GM10248 (cell line): Measurements from ENCODE around the gene BANP.
A peak's percentile ranks its signal among the peaks of the same experiment; 100 is the strongest.
"Not testable (repeated sequence)": the region's sequence is repeated elsewhere in the genome, so short reads cannot be mapped to it uniquely, and the experiment has no call there.

Experiments
- CTCF ChIA-PET: fragments of 300-600 bp; sonication (Branson Sonifier 250); formaldehyde crosslinking; extraction: SDS; loops from one replicate; lab custom pipeline; 2021; ENCODE audit warnings: antibody characterized with exemption; lab: Yijun Ruan, JAX
- POLR2A ChIA-PET: fragments of 350-650 bp; sonication (Branson Sonifier 250); formaldehyde crosslinking; extraction: SDS; loops from one replicate; lab custom pipeline; 2020; ENCODE audit warnings: antibody characterized with exemption; lab: Yijun Ruan, JAX
- DNase-seq: peaks from one replicate; pipeline ENCODE4 v3.0.0; 2012; ENCODE audit errors: extremely low spot score
- TF ChIP-seq, protein P1 (sequence below): IDR thresholded peaks from 2 replicates; pipeline ENCODE4 v1.5.1; 2012; ENCODE audit warnings: mild to moderate bottlenecking, low read depth; ENCODE audit errors: extremely low read depth, missing control alignments, control extremely low read depth

The BANP gene

DNA sequence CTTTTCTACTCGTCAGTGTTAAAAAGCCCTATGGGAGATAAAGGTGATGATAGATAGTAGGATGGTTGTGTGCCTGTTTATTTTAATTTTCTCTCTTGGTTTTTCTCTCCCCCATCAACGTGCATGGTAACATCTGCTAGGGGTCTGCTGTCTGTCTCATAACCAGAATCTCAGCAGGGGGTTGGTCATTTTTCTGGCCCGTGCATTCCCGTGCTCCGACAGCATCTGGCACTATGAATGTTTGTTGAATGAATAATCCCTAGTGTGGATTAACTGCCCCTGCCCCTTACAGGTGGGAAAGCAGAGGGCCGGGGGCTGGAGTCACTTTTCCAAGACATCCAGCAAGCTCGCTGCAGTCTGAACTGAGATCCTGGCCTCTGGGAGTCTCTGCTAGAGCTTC is 21.2 kb upstream of the BANP start:
- ChIA-PET POLR2A (no interaction called here), CTCF (interaction anchor here (1.3 to 3.2 kb wide), 2 partner anchors 15 to 151 kb away, joined by 3 to 13 read pairs; no protein-coding TSS in a partner anchor)
- TF ChIP-seq, protein P1, sequence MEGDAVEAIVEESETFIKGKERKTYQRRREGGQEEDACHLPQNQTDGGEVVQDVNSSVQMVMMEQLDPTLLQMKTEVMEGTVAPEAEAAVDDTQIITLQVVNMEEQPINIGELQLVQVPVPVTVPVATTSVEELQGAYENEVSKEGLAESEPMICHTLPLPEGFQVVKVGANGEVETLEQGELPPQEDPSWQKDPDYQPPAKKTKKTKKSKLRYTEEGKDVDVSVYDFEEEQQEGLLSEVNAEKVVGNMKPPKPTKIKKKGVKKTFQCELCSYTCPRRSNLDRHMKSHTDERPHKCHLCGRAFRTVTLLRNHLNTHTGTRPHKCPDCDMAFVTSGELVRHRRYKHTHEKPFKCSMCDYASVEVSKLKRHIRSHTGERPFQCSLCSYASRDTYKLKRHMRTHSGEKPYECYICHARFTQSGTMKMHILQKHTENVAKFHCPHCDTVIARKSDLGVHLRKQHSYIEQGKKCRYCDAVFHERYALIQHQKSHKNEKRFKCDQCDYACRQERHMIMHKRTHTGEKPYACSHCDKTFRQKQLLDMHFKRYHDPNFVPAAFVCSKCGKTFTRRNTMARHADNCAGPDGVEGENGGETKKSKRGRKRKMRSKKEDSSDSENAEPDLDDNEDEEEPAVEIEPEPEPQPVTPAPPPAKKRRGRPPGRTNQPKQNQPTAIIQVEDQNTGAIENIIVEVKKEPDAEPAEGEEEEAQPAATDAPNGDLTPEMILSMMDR, result no peak
- no peak for DNase-seq

DNA sequence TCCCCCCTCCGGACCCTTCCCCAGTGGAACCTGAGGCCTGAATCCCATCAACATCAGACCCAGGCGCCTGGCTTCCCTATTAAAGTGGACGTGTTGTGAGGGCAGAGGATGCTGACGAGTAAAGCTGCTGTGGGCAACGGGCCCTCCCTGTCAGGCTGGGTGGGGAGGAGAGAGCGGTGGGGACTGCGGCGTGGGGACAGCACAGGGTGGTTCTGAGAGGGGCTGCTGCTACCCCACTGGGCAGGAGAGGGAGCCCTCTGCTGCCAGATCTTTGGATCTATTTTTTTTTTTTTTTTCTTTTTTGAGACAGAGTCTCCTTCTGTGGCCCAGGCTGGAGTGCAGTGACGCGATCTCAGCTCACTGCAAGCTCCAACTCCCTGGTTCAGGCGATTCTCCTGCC is 20.8 kb upstream of the BANP start:
- POLR2A ChIA-PET, result interaction anchor here (0.7 kb wide), 1 partner anchor 23 kb away, joined by 5 read pairs; no protein-coding TSS in a partner anchor

DNA sequence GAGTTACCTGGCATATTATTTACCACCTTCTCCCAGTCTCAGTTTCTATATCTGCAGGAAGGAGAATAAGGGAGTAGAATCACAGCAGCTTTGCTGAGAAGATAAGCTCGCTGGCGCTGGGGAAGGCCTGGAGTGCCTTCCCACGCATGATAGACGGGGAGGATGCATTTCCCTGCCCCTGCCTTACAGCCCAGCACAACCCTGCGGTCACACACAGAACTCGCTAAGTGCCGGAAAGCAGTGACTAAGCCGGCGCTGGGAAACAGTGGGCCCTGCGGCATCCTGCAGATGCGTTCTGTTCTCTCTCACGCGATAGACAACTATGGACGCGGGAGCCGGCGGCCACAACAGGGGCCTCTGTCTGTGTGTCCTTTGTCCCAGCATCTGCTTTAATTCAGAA is 19.7 kb upstream of the BANP start:
- TF ChIP-seq, protein P1, result no peak
- ChIA-PET POLR2A (no interaction called here), CTCF (no interaction called here)
- DNase-seq, result no peak

More for the DNA sequence above, 20.8 kb upstream of the BANP start:
- CTCF ChIA-PET, result interaction anchor here (3.2 kb wide), 1 partner anchor 151 kb away, joined by 13 read pairs; no protein-coding TSS in a partner anchor
- TF ChIP-seq, protein P1, result peak; percentile 20
- no peak for DNase-seq

DNA sequence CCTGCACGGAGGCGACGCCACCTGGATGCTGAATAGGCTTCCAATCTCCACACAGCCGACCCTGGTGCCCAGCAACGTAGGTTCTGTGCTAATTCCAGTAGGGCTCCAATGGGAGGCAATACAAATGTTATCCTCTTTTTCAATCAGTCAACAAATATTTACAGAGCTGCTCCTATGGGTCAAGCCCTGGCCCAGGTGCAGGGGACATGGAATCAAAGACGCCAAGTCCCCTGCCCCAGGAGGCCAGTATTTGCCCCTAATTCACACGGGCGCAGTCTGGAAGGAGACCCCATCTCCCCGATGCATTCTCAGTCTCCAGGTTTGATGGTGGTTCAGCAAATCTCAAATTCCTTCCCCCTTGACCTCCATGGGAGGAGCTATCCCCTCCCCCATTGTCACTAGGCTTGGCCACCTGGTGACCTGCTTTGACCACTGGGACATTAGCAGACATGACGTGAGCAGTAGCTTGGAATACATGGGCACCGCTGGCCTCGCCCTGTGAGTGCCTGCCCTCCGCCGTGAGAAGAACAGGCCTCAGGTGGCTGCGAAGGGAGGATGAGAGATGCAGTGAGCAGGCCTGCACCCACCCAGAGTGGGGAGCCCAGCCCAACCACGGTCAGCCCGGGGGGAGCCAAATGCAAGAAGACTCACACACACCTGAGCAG is 18.6 kb upstream of the BANP start:
- POLR2A ChIA-PET, CTCF ChIA-PET, DNase-seq: not testable (repeated sequence)

DNA sequence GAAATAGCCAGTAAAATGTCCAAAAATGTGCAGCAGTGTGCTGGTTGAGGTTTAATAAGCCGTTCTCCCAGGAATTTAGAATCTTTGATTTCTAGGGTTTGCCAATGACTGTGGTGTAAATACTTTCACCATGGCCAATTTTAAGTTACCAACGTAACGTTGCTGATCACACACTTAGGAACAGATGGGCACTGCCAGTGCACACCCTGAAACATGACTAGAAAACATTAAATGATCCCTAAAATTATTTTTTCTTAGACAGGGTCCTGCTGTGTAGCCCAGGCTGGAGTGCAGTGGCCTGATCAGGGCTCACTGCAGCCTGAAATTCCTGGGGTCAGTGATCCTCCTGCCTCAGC is 18.1 kb upstream of the BANP start:
- CTCF ChIA-PET, result no interaction called here

DNA sequence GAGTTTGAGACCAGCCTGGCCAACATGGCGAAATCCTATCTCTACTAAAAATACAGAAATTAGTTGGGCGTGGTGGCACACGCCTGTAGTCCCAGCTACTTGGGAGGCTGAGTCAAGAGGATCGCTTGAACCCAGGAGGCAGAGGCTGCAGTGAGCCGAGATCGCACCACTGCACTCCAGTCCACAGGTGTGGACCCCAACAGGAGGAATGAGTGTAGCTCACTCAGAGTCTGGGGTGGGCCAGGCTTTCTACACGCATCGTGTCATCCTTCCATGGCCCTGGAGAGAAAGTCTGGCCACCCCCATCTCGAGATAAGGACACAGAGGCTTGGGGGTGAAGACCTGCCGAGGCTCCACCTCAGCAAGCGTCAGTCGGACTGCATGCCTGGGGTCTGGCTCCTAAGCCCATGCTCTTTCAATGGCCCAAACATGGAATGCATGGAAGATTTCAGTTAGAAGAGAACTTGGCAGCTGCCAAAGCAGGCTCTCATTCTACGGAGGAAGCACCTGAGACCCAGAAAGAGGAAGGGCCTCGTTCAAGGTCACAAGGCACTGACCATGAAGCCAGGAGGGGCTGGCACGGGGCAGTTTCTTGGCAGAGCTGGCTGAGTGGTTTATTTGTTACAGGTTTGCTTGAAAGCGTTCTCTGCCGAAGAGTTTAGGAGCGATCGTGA is 16.3 kb upstream of the BANP start:
- POLR2A ChIA-PET, CTCF ChIA-PET, DNase-seq: not testable (repeated sequence)

More for the DNA sequence above, 18.1 kb upstream of the BANP start:
- TF ChIP-seq, protein P1, result no peak
- no peak for DNase-seq
- POLR2A ChIA-PET, result no interaction called here

DNA sequence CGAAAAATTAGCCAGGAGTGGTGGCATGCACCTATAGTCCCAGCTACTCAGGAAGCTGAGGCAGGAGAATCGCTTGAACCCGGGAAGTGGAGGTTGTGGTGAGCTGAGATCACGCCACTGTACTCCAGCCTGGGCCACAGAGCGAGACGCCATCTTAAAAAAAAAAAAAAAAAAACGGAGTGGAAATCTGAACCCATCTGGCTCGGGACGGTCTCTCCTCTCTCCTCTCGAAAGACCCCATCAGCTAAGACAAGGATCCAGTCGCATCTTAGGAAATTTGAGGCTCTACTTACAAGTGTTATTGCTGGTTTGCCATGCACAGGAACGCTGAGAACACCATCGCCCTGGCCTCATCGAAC is 15.2 kb upstream of the BANP start:
- CTCF ChIA-PET, result interaction anchor here (1.0 kb wide), 1 partner anchor 12 kb away, joined by 4 read pairs; no protein-coding TSS in a partner anchor
- POLR2A ChIA-PET, DNase-seq: not testable (repeated sequence)
